Measurements from ENCODE around the gene AHR.

- no peak for TF ChIP-seq EZH2 (IDR thresholded peaks at IDR 0.05; ENCODE audit: borderline replicate concordance, low read length)
- no peak for TF ChIP-seq CTCF (IDR thresholded peaks at IDR 0.05; ENCODE audit: low read length)
Observed at GRCh38 chr7:17392846-17393245, 94.4 kb downstream of the AHR start.

Data from OCI-LY1 (cell line).